ENCODE results near the gene RPS16. TPM values are rescaled to one million over a fixed set of nuclear protein-coding genes. Genes with fewer than 3 reads are reported as not detected.

The RPS16 gene
- total RNA-seq: 1,000 to 10,000 TPM in 2 of 4 donors, 100 to 1,000 TPM in 2; 919 to 2,686 (median 1,277) TPM

DNA sequence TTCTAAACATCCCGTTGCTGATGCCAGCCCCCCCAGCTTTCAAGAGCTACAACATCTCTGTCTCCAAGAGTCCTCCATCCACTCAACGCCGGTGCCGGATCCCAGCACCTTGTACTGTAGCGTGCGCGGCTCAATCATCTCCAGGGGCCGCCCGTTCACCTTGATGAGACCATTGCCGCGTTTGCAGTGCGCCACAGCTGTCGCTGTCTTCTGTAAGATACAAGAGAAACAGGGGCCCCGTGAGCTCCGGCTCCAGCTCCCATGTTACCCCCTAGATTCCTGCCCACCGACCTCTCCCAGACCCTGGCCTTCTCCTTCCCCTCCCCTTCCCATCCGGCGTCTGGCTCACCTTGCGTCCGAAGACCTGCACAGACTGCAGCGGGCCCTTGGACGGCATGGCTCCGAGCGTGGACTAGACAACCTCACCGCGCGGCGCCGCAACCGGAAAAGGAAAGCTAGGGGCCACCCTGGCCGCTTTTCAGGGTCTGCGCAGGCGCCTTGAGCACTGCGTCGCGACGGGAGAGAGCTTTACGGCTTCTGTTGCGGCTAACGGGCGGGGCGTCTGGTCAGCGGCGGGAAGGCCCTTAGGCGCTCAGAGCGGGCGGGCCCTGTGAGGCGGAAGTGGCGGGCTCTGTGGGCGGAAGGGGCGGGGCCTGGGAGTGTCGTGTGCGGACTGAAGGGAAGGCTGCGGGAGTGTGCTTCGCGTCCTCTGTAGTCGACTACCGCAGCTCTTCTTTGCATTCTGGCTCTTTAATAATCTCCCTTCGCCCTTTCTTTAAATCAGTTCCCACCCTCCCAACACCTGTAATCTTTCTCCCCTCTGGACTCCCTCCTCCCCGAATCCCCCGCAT is at the start of gene RPS16:
RPS16 (minus strand) TSS at position 451 of the 851 bp plus-strand sequence; CDS start at position 397, 54 bp downstream.
- intact Hi-C loops (cut with DNase I): no loop called here
- TF ChIP-seq, protein P1, sequence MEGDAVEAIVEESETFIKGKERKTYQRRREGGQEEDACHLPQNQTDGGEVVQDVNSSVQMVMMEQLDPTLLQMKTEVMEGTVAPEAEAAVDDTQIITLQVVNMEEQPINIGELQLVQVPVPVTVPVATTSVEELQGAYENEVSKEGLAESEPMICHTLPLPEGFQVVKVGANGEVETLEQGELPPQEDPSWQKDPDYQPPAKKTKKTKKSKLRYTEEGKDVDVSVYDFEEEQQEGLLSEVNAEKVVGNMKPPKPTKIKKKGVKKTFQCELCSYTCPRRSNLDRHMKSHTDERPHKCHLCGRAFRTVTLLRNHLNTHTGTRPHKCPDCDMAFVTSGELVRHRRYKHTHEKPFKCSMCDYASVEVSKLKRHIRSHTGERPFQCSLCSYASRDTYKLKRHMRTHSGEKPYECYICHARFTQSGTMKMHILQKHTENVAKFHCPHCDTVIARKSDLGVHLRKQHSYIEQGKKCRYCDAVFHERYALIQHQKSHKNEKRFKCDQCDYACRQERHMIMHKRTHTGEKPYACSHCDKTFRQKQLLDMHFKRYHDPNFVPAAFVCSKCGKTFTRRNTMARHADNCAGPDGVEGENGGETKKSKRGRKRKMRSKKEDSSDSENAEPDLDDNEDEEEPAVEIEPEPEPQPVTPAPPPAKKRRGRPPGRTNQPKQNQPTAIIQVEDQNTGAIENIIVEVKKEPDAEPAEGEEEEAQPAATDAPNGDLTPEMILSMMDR (IDR thresholded peaks at IDR 0.05): peak in 1 of 6 experiments; percentile 4
- peak; percentile 60 to 94 for TF ChIP-seq POLR2A (IDR thresholded peaks at IDR 0.05)
- Histone ChIP-seq H3K27ac (peak within 1 kb of the TSS; percentile 71 to 81 (median 76)), H3K4me3 (replicated peaks in 1 of 3) (peak within 1 kb of the TSS; percentile 87 to 99 (median 97)), H3K4me1 (peaks cover 18 to 30% of the 10 kb centered on the region in 2 donors), H3K27me3 (no peaks in the 10 kb centered on the region), H3K9me3 (no peaks in the 10 kb centered on the region), H3K36me3 (peaks cover 21 to 24% of the 10 kb centered on the region in 2 donors)
- 0 to 1% methylated on average over 29 to 37 of the region's 61 CpGs for WGBS, 2 donors
- DNase-seq: peak; percentile 98

DNA sequence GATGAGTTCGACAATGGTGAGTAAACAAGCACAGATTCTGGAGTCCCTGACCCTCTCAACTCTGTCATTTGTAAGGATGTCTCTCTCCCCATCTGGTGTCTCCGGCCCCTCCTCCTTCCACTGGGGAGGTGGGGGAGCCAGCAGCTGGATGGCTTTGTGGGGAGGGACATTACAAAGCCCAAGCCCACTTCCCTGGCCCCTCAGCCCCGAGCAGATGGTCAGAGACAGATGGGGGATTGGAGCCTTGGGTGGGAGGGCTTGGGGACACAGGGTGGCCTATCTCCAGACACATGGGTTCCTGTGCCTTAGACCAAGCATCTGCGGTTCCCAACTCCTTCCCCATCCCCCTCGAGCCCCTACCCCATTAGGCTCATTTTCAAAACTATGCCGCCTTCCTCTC is 47.4 kb upstream of the RPS16 start:
- no peak for DNase-seq
- H3K9me3 ChIP-seq: no peaks in the 10 kb centered on the region
- H3K36me3 ChIP-seq: peaks cover 24 to 25% of the 10 kb centered on the region in 2 donors
- H3K27me3 ChIP-seq: no peaks in the 10 kb centered on the region
- intact Hi-C loops (cut with DNase I): no loop called here
- H3K27ac ChIP-seq: no peak overlapping the region
- H3K4me3 ChIP-seq (replicated peaks in 1 of 3): no peak overlapping the region
- H3K4me1 ChIP-seq: peaks cover 17 to 20% of the 10 kb centered on the region in 2 donors
- no peak for TF ChIP-seq POLR2A (IDR thresholded peaks at IDR 0.05)
- TF ChIP-seq, protein P1 (IDR thresholded peaks at IDR 0.05): no peak
- WGBS, 2 donors: 79% methylated on average over 6 of the region's 6 CpGs

DNA sequence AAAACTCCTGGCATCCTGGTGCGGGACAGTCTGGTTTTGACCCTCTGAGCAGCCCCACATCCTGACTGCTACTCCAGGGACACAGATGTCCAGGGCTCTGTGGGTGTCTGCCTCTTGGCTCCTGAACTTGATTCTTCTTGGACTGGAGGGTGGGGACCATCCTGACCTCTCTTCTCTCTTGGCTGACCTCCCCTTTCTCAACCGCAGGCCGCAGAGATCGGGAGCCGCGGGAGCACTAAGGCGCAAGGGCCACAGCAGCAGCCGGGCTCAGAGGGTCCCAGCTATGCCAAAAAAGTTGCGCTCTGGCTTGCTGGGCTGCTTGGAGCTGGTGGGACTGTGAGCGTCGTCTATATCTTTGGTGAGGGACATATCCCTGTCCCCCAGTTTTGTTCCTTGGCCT is 45.9 kb upstream of the RPS16 start:
- intact Hi-C loops (cut with DNase I): no loop called here
- H3K27me3 ChIP-seq: no peaks in the 10 kb centered on the region
- WGBS, 2 donors: 53 to 67% methylated on average over 11 of the region's 11 CpGs
- H3K9me3 ChIP-seq: no peaks in the 10 kb centered on the region
- DNase-seq: no peak
- peaks cover 17 to 20% of the 10 kb centered on the region in 2 donors for H3K4me1 ChIP-seq
- H3K27ac ChIP-seq: no peak overlapping the region
- TF ChIP-seq POLR2A (IDR thresholded peaks at IDR 0.05): no peak
- TF ChIP-seq, protein P1 (IDR thresholded peaks at IDR 0.05): no peak
- peaks cover 13 to 14% of the 10 kb centered on the region in 2 donors for H3K36me3 ChIP-seq
- peak overlapping the region; percentile 79 to 86 (median 81) for H3K4me3 ChIP-seq (replicated peaks in 1 of 3)

DNA sequence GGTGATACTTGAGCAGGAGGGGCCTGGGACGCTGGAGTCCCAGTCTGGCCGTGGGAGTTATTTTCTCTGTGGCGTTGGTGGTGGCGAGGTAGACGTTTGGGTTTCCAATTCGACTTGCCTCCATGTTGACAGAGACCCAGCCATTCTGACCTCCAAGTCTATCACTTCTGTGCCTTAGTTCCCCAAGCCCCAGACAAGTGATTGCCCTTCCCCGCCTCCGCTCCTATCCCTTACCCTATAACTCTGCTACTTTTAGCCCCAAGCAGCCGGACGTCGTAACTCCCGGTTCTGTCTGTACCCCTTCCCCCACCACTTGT is 45.4 kb upstream of the RPS16 start:
- Histone ChIP-seq H3K27ac (peak overlapping the region in 2 of 3 donors; percentile 80 to 94), H3K4me1 (peaks cover 17 to 20% of the 10 kb centered on the region in 2 donors), H3K36me3 (peaks cover 14 to 15% of the 10 kb centered on the region in 2 donors), H3K27me3 (no peaks in the 10 kb centered on the region), H3K9me3 (no peaks in the 10 kb centered on the region), H3K4me3 (replicated peaks in 1 of 3) (peak overlapping the region; percentile 79 to 86 (median 81))
- 0 to 1% methylated on average over 12 of the region's 12 CpGs for WGBS, 2 donors
- TF ChIP-seq POLR2A (IDR thresholded peaks at IDR 0.05): no peak
- TF ChIP-seq, protein P1 (IDR thresholded peaks at IDR 0.05): no peak
- intact Hi-C loops (cut with DNase I): no loop called here
- no peak for DNase-seq
